Esophagus muscularis mucosa (tissue), 4 donors: ENCODE data around the gene RGS16.

ENCODE experiments used
- CTCF ChIP-seq, 3 experiments: fragments of 200-600 bp in 2 of 3; fragments of 450-650 bp in 1 of 3; sonication (generic) in 2 of 3; IDR thresholded peaks; one replicate each; pipeline ENCODE4 v1.5.1; 2017 to 2019; ENCODE audit warnings: antibody characterized with exemption in 3 of 3, mild to moderate bottlenecking in 2 of 3, moderate library complexity in 1 of 3
- EP300 ChIP-seq: sonication (generic); formaldehyde crosslinking; IDR thresholded peaks from one replicate; pipeline ENCODE4 v1.6.1; 2017; ENCODE audit warnings: antibody characterized with exemption
- POLR2A ChIP-seq: fragments of 450-650 bp; IDR thresholded peaks from one replicate; pipeline ENCODE4 v1.6.1; 2017; ENCODE audit warnings: antibody characterized with exemption, moderate library complexity, mild to moderate bottlenecking, low read depth
- POLR2AphosphoS5 ChIP-seq, 2 donors: sonication (generic); formaldehyde crosslinking; IDR thresholded peaks; one replicate each; pipeline ENCODE4 v1.6.1; 2017; ENCODE audit warnings: antibody characterized with exemption in 2 of 2

GRCh38 chr1:182607566-182607965 lies 3.4 kb upstream of the RGS16 start:
- TF ChIP-seq EP300 (no peak), POLR2A (no peak), CTCF (IDR thresholded peaks at IDR 0.05) (no peak), POLR2AphosphoS5 (IDR thresholded peaks at IDR 0.05) (no peak)
